Body of pancreas (tissue), 4 donors: ENCODE data around the gene GRIK4. TPM values are rescaled to one million over a fixed set of nuclear protein-coding genes. Genes with fewer than 3 reads are reported as not detected.

Experiments
- ATAC-seq: fragments of 150-250 bp; one replicate; pipeline ENCODE4 v1.9.1; 2016
- DNase-seq, 4 donors: peaks; one replicate each; pipeline ENCODE4 v3.0.0-alpha.2; 2019
- H3K27ac ChIP-seq, 4 donors: fragments of 200-600 bp; sonication (generic); 1 replicate in 3 of 4; 2 replicates in 1 of 4; pipeline versions ENCODE4 v1.5.1 to v1.6.1; 2016 to 2019; ENCODE audit warnings: mild to moderate bottlenecking in 1 of 4, mixed read lengths in 1 of 4, moderate library complexity in 1 of 4
- H3K27me3 ChIP-seq, 2 donors: fragments of 200-600 bp; sonication (generic); one replicate each; pipeline ENCODE4 v1.6.0; 2016; ENCODE audit warnings: mild to moderate bottlenecking in 1 of 2
- H3K36me3 ChIP-seq, 2 donors: fragments of 200-600 bp; sonication (generic); replicated peaks in 1 of 2; 2 replicates each; pipeline ENCODE4 v1.5.1; 2016; ENCODE audit warnings: low read depth in 2 of 2; ENCODE audit not compliant: insufficient read depth in 1 of 2
- H3K4me1 ChIP-seq: fragments of 200-600 bp; sonication (generic); one replicate; pipeline ENCODE4 v1.6.0; 2016
- H3K4me3 ChIP-seq, 2 donors: fragments of 200-600 bp; sonication (generic); 1 replicate in 1 of 2; 2 replicates in 1 of 2; pipeline ENCODE4 v1.5.1; 2016 to 2019
- H3K9me3 ChIP-seq, 3 donors: fragments of 200-600 bp; sonication (generic); 1 replicate in 2 of 3; 2 replicates in 1 of 3; pipeline ENCODE4 v1.5.1; 2016
- CTCF ChIP-seq, 7 experiments: fragments of 450-650 bp in 4 of 7; fragments of 200-600 bp in 3 of 7; sonication (generic) in 3 of 7; IDR thresholded peaks; one replicate each; pipeline ENCODE4 v1.5.1; 2016 to 2019; ENCODE audit warnings: antibody characterized with exemption in 7 of 7
- POLR2A ChIP-seq, 3 donors: fragments of 450-650 bp; IDR thresholded peaks; one replicate each; pipeline ENCODE4 v1.6.1; 2016; ENCODE audit warnings: antibody characterized with exemption in 3 of 3, mild to moderate bottlenecking in 2 of 3
- WGBS, 2 donors: methylation state at CpG; one replicate each; pipeline ENCODE4 v1.1.5; 2017; 5-methylcytosine and 5-hydroxymethylcytosine counted together
- intact Hi-C: fragments of 100-400 bp; cut with DNase I; formaldehyde crosslinking; loops from one replicate; pipeline ENCODE4 v1.15.1; 2023
- total RNA-seq, 2 donors: library from RNA; depleted of rRNA; stranded (reverse); fragments of >200 nt; gene quantifications; one replicate each; pipeline ENCODE4 v1.1.0, GENCODE V29; 2016

The GRIK4 gene
- total RNA-seq, 2 donors from 2014 or later, result not detected

DNA sequence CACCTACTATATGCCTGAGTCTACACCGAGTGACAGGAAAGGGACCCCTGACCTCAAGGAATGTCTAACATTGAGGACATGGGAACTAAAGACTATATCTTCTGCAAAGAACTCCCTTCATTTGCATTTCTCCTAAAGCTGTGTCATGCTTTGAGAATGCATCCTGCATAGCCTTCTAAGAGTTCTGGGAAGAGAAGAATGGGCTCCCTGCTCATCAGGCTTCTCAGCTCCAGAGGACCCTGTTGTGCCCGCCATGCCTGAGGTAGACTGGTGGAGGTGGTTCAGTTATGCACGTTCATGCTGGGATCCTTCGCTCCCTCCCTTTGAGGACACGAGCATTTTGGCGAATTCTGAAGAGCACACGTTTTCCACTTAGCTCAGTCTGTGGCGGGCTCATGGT, 63.3 kb downstream of the GRIK4 start:
- no peak overlapping the region for H3K27ac ChIP-seq
- ATAC-seq, result no peak
- intact Hi-C loops, result no loop called here
- no peak for DNase-seq
- WGBS, 2 donors, result 69 to 75% methylated on average over 8 of the region's 8 CpGs
- H3K27me3 ChIP-seq, result no peaks in the 10 kb centered on the region
- H3K4me3 ChIP-seq, result no peak overlapping the region
- H3K36me3 ChIP-seq, result no peaks in the 10 kb centered on the region
- H3K9me3 ChIP-seq, result no peaks in the 10 kb centered on the region
- no peak for TF ChIP-seq CTCF (IDR thresholded peaks at IDR 0.05)
- no peak for TF ChIP-seq POLR2A (IDR thresholded peaks at IDR 0.05)
- H3K4me1 ChIP-seq, result no peaks in the 10 kb centered on the region

DNA sequence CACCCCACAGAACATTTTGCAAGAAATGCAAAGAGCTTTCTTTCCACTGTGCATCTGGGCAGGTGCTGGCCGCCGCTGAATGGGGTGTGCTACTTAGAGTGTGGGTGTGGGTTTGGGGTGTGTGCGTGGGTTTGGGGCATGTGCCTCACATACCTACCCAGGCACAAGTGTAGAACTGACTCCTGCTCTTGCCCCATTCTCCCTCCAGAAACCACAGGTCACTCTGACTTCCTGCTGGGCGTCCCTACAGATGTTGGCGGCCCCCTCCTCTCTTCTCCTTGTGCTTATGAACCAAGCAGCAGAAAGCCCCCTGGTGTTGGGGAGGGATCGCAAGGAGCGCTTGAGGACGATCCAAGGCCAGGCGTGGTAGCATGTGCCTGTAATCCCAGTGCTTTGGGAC, 63.9 kb downstream of the GRIK4 start:
- H3K9me3 ChIP-seq, result no peaks in the 10 kb centered on the region
- H3K4me1 ChIP-seq, result no peaks in the 10 kb centered on the region
- no peak for TF ChIP-seq CTCF (IDR thresholded peaks at IDR 0.05)
- no peak for TF ChIP-seq POLR2A (IDR thresholded peaks at IDR 0.05)
- ATAC-seq (no peak), DNase-seq (no peak)
- intact Hi-C loops, result no loop called here
- H3K27me3 ChIP-seq, result no peaks in the 10 kb centered on the region
- 84 to 94% methylated on average over 7 to 9 of the region's 9 CpGs for WGBS, 2 donors
- H3K4me3 ChIP-seq, result no peak overlapping the region
- no peaks in the 10 kb centered on the region for H3K36me3 ChIP-seq
- no peak overlapping the region for H3K27ac ChIP-seq

DNA sequence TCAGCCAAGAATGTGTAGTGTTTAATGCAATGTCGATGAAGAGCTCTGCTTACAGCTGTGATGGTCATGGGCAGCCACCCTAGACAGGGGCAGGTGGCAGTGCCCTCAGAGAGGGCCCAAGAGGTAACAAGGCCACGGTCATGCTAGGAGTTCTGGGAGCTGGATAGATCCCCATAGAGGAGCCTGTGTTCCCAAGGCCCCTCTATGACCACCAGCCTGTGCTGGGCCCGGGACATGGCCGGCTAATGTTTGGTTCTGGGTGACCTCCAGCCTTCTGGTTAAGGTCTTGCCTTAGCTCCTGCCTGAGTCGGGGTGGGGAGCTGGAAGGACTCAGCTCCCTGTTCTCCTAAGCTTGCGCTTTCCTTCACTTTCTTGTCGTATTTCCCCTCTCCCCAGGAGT, 65.1 kb downstream of the GRIK4 start:
- intact Hi-C loops, result no loop called here
- Histone ChIP-seq H3K36me3 (no peaks in the 10 kb centered on the region), H3K9me3 (no peaks in the 10 kb centered on the region), H3K4me1 (no peaks in the 10 kb centered on the region), H3K27ac (no peak overlapping the region), H3K4me3 (no peak overlapping the region), H3K27me3 (no peaks in the 10 kb centered on the region)
- WGBS, 2 donors, result 70 to 72% methylated on average over 7 of the region's 7 CpGs
- no peak for DNase-seq
- no peak for ATAC-seq
- no peak for TF ChIP-seq POLR2A (IDR thresholded peaks at IDR 0.05)
- TF ChIP-seq CTCF (IDR thresholded peaks at IDR 0.05), result no peak

GRCh38 chr11:120577041-120577440, 65.5 kb downstream of the GRIK4 start:
- ATAC-seq, result no peak
- WGBS, 2 donors, result 45 to 75% methylated on average over 2 of the region's 2 CpGs
- no peaks in the 10 kb centered on the region for H3K36me3 ChIP-seq

More at GRCh38 chr11:120577041-120577440, 65.5 kb downstream of the GRIK4 start:
- Histone ChIP-seq H3K9me3 (no peaks in the 10 kb centered on the region), H3K27me3 (no peaks in the 10 kb centered on the region), H3K27ac (no peak overlapping the region), H3K4me1 (no peaks in the 10 kb centered on the region), H3K4me3 (no peak overlapping the region)
- TF ChIP-seq CTCF (IDR thresholded peaks at IDR 0.05) (no peak), POLR2A (IDR thresholded peaks at IDR 0.05) (no peak)
- intact Hi-C loops, result no loop called here
- no peak for DNase-seq
